H9 (cell line): Measurements from ENCODE around the gene RBM25. TPM values are rescaled to one million over a fixed set of nuclear protein-coding genes. Genes with fewer than 3 reads are reported as not detected.
A peak's percentile ranks its signal among the peaks of the same experiment; 100 is the strongest.

Experiments used
- DNase-seq: peaks from one replicate; pipeline ENCODE4 v3.0.0-alpha.2; 2017
- H2AFZ ChIP-seq: one replicate; pipeline ENCODE4 v1.6.1; 2013; ENCODE audit warnings: mild to moderate bottlenecking, low read length, control low read depth, moderate library complexity
- H2AK5ac ChIP-seq: 2 replicates; pipeline ENCODE4 v1.6.1; 2013; ENCODE audit warnings: low read length, control low read depth, mixed read lengths; ENCODE audit not compliant: insufficient read length
- H2BK120ac ChIP-seq: one replicate; pipeline ENCODE4 v1.6.1; 2013; ENCODE audit warnings: low read depth, mild to moderate bottlenecking, low read length, control low read depth, inconsistent platforms; ENCODE audit not compliant: poor library complexity, severe bottlenecking
- H2BK12ac ChIP-seq: 2 replicates; pipeline ENCODE4 v1.6.1; 2013; ENCODE audit warnings: low read length, control low read depth, mixed read lengths, low read depth; ENCODE audit not compliant: insufficient read length
- H2BK15ac ChIP-seq: 2 replicates; pipeline ENCODE4 v1.6.1; 2013; ENCODE audit warnings: low read depth, low read length, control low read depth
- H2BK20ac ChIP-seq: one replicate; pipeline ENCODE4 v1.6.1; 2013; ENCODE audit warnings: low read depth, mild to moderate bottlenecking, low read length, control low read depth, inconsistent platforms; ENCODE audit not compliant: poor library complexity, severe bottlenecking
- H2BK5ac ChIP-seq: 2 replicates; pipeline ENCODE4 v1.6.1; 2013; ENCODE audit warnings: low read length, control low read depth, mixed read lengths; ENCODE audit not compliant: insufficient read length
- H3K14ac ChIP-seq: 2 replicates; pipeline ENCODE4 v1.6.1; 2013; ENCODE audit warnings: low read length, control low read depth; ENCODE audit not compliant: insufficient read depth
- H3K18ac ChIP-seq: 2 replicates; pipeline ENCODE4 v1.6.1; 2013; ENCODE audit warnings: low read depth, mild to moderate bottlenecking, mixed read lengths, low read length, control low read depth; ENCODE audit not compliant: insufficient read length
- H3K23ac ChIP-seq: 2 replicates; pipeline ENCODE4 v1.6.1; 2013; ENCODE audit warnings: low read length, control low read depth, mixed read lengths, low read depth; ENCODE audit not compliant: insufficient read length
- H3K23me2 ChIP-seq: 2 replicates; pipeline ENCODE4 v1.6.1; 2013; ENCODE audit warnings: low read depth, mild to moderate bottlenecking, mixed read lengths, low read length, control low read depth; ENCODE audit not compliant: insufficient read length, poor library complexity, severe bottlenecking
- H3K27ac ChIP-seq: 2 replicates; pipeline ENCODE4 v1.5.1; 2013; ENCODE audit warnings: low read length, control low read depth, mixed read lengths, low read depth; ENCODE audit not compliant: insufficient read length
- H3K27me3 ChIP-seq: 2 replicates; pipeline ENCODE4 v1.6.1; 2013; ENCODE audit warnings: low read length, control low read depth, inconsistent platforms; ENCODE audit not compliant: insufficient read depth
- H3K4ac ChIP-seq: 2 replicates; pipeline ENCODE4 v1.6.1; 2013; ENCODE audit warnings: low read depth, mild to moderate bottlenecking, control low read depth, inconsistent platforms, low read length, moderate library complexity
- H3K4me1 ChIP-seq: 2 replicates; pipeline ENCODE4 v1.6.1; 2013; ENCODE audit warnings: low read length, control low read depth, inconsistent platforms; ENCODE audit not compliant: insufficient read depth
- H3K4me2 ChIP-seq: 2 replicates; pipeline ENCODE4 v1.6.1; 2013; ENCODE audit warnings: low read length, control low read depth, mixed read lengths; ENCODE audit not compliant: insufficient read length, insufficient read depth
- H3K56ac ChIP-seq: 2 replicates; pipeline ENCODE4 v1.6.1; 2013; ENCODE audit warnings: low read depth, mild to moderate bottlenecking, mixed read lengths, low read length, control low read depth; ENCODE audit not compliant: insufficient read length
- H3K79me1 ChIP-seq: 2 replicates; pipeline ENCODE4 v1.6.1; 2013; ENCODE audit warnings: low read depth, mild to moderate bottlenecking, moderate library complexity, low read length, control low read depth, inconsistent platforms; ENCODE audit not compliant: insufficient read depth, poor library complexity, severe bottlenecking
- H3K79me2 ChIP-seq: 2 replicates; pipeline ENCODE4 v1.6.1; 2013; ENCODE audit warnings: low read length, control low read depth, inconsistent platforms; ENCODE audit not compliant: insufficient read depth
- H3K9ac ChIP-seq: 2 replicates; pipeline ENCODE4 v1.6.1; 2013; ENCODE audit warnings: low read length, control low read depth, mixed read lengths; ENCODE audit not compliant: insufficient read length; ENCODE audit errors: extremely low read depth
- H3K9me3 ChIP-seq: one replicate; pipeline ENCODE4 v1.6.1; 2013; ENCODE audit warnings: low read depth, low read length, inconsistent platforms; ENCODE audit not compliant: control insufficient read depth
- H3T11ph ChIP-seq: one replicate; pipeline ENCODE4 v1.6.1; 2013; ENCODE audit warnings: mild to moderate bottlenecking, low read length, control low read depth, inconsistent platforms
- H4K20me1 ChIP-seq: one replicate; pipeline ENCODE4 v1.6.1; 2013; ENCODE audit not compliant: control insufficient read depth, insufficient read length, insufficient read depth
- H4K5ac ChIP-seq: 2 replicates; pipeline ENCODE4 v1.6.1; 2013; ENCODE audit warnings: low read depth, mild to moderate bottlenecking, mixed read lengths, low read length, control low read depth; ENCODE audit not compliant: insufficient read length
- H4K8ac ChIP-seq: replicated peaks from 2 replicates; pipeline ENCODE4 v1.6.1; 2013; ENCODE audit warnings: low read length, control low read depth, mixed read lengths, low read depth; ENCODE audit not compliant: insufficient read length
- H4K91ac ChIP-seq: 2 replicates; pipeline ENCODE4 v1.6.1; 2013; ENCODE audit warnings: low read depth, mild to moderate bottlenecking, moderate library complexity, mixed read lengths, low read length, control low read depth; ENCODE audit not compliant: insufficient read length
- H3K27ac Mint-ChIP-seq, 3 experiments: 2 replicates in 2 of 3; 3 replicates in 1 of 3; pipeline ENCODE4 v1.8.0; 2020 to 2021; ENCODE audit warnings: mixed read lengths in 3 of 3, mild to moderate bottlenecking in 1 of 3, moderate library complexity in 1 of 3
- H3K27me3 Mint-ChIP-seq: 2 replicates; pipeline ENCODE4 v1.8.0; 2021; ENCODE audit warnings: low read depth, mild to moderate bottlenecking, moderate library complexity, mixed read lengths
- H3K36me3 Mint-ChIP-seq, 3 experiments: 2 replicates in 2 of 3; 3 replicates in 1 of 3; pipeline ENCODE4 v1.8.0; 2020 to 2021; ENCODE audit warnings: low read depth in 3 of 3, mixed read lengths in 3 of 3; ENCODE audit not compliant: insufficient read depth in 1 of 3
- H3K4me1 Mint-ChIP-seq, 2 experiments: 2 replicates each; pipeline ENCODE4 v1.8.0; 2020; ENCODE audit warnings: mixed read lengths in 2 of 2
- H3K4me3 Mint-ChIP-seq, 2 experiments: 2 replicates in 1 of 2; 3 replicates in 1 of 2; pipeline ENCODE4 v1.8.0; 2020 to 2021; ENCODE audit warnings: mild to moderate bottlenecking in 2 of 2, mixed read lengths in 2 of 2, moderate library complexity in 1 of 2
- H3K9me3 Mint-ChIP-seq, 2 experiments: 2 replicates in 1 of 2; 3 replicates in 1 of 2; pipeline ENCODE4 v1.8.0; 2020; ENCODE audit warnings: mild to moderate bottlenecking in 2 of 2, mixed read lengths in 2 of 2, moderate library complexity in 1 of 2
- WGBS: extraction: QIAGEN DNeasy Blood & Tissue Kit; methylation state at CpG from one replicate; pipeline ENCODE4 v1.1.7; 2013; ENCODE audit warnings: missing lambda C conversion rate, low lambda C conversion rate, mixed read lengths; ENCODE audit not compliant: insufficient read length; ENCODE audit errors: extremely low coverage; 5-methylcytosine and 5-hydroxymethylcytosine counted together
- total RNA-seq: library from RNA; stranded (reverse); gene quantifications from 2 replicates; pipeline ENCODE4 v1.2.1, GENCODE V29; 2021
- TF ChIP-seq, protein P1 (sequence below): fragments of 200-600 bp; sonication (generic); conservative IDR thresholded peaks from 3 replicates; pipeline ENCODE4 v1.8.0; 2021; ENCODE audit warnings: antibody characterized with exemption, mild to moderate bottlenecking

The RBM25 gene
- total RNA-seq, 1 experiment from 2014 or later: 138 TPM

DNA sequence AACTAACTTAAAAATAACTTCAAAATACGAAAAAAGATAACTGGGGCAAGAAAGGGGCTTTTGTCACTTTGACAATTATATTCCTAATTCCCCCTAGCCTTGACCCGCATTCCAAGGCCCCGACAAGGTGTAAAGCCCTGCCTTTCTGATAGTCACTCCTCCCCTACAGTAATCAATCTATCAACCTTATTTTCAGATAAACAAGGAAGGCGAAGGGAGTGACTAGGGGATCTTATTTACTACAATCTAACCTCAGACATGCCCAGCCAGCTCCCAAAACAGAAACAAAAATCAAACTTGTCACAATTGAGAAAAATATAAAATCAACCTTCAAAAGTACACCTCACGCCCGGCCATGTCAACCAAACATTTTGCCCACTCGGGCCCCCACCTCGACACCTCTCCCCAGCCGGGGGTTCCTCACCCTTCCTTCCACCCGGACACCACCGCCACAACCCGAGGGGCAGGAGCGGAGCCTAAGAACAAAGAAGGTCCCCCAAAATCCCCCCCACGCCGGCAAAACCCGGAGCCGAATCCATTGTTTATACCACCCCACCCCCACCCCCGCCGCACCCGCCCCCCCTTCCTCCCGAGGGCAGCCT, 32.0 kb upstream of the RBM25 start:
- Histone ChIP-seq H4K8ac (no peak overlapping the region), H3K27me3 (no peaks in the 10 kb centered on the region), H2BK15ac (no peak overlapping the region), H2AFZ (no peak overlapping the region), H3K9me3 (no peaks in the 10 kb centered on the region), H2AK5ac (no peak overlapping the region), H3K23me2 (peaks cover 5% of the 10 kb centered on the region), H3K23ac (no peak overlapping the region), H4K91ac (no peak overlapping the region), H3K4ac (no peak overlapping the region), H4K5ac (no peak overlapping the region), H3K79me1 (peaks cover 8% of the 10 kb centered on the region), H3T11ph (no peak overlapping the region), H3K9ac (peak overlapping the region; percentile 67), H2BK20ac (no peak overlapping the region), H3K56ac (no peak overlapping the region), H3K79me2 (no peaks in the 10 kb centered on the region), H2BK5ac (no peak overlapping the region), H3K14ac (no peak overlapping the region), H3K4me1 (no peaks in the 10 kb centered on the region), H3K4me2 (peak overlapping the region; percentile 88), H4K20me1 (no peaks in the 10 kb centered on the region), H2BK120ac (no peak overlapping the region), H2BK12ac (no peak overlapping the region), H3K18ac (no peak overlapping the region), H3K27ac (no peak overlapping the region)
- Mint-ChIP-seq H3K4me1 (peaks cover 22 to 26% of the 10 kb centered on the region in 2 experiments), H3K27me3 (no peaks in the 10 kb centered on the region), H3K27ac (peak overlapping the region; percentile 63 to 92 (median 89); a peak in 6 of 7 replicates), H3K4me3 (peak overlapping the region; percentile 88 to 96), H3K9me3 (no peaks in the 10 kb centered on the region), H3K36me3 (peaks cover 8 to 25% (median 19%) of the 10 kb centered on the region in 3 experiments; a peak in 6 of 7 replicates)
- DNase-seq: no peak
- TF ChIP-seq, protein P1, sequence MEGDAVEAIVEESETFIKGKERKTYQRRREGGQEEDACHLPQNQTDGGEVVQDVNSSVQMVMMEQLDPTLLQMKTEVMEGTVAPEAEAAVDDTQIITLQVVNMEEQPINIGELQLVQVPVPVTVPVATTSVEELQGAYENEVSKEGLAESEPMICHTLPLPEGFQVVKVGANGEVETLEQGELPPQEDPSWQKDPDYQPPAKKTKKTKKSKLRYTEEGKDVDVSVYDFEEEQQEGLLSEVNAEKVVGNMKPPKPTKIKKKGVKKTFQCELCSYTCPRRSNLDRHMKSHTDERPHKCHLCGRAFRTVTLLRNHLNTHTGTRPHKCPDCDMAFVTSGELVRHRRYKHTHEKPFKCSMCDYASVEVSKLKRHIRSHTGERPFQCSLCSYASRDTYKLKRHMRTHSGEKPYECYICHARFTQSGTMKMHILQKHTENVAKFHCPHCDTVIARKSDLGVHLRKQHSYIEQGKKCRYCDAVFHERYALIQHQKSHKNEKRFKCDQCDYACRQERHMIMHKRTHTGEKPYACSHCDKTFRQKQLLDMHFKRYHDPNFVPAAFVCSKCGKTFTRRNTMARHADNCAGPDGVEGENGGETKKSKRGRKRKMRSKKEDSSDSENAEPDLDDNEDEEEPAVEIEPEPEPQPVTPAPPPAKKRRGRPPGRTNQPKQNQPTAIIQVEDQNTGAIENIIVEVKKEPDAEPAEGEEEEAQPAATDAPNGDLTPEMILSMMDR: no peak
- WGBS: no CpG with 5 or more reads among the region's 21 CpGs
